ENCODE measurements around the gene SLC16A3. TPM values are rescaled to one million over a fixed set of nuclear protein-coding genes. Genes with fewer than 3 reads are reported as not detected.

Gene SLC16A3
- total and polyA plus RNA-seq, 2 donors (not counting 3 experiments of a cell fraction or from before 2014, with no cell fraction given): 95.9 to 171 TPM

DNA sequence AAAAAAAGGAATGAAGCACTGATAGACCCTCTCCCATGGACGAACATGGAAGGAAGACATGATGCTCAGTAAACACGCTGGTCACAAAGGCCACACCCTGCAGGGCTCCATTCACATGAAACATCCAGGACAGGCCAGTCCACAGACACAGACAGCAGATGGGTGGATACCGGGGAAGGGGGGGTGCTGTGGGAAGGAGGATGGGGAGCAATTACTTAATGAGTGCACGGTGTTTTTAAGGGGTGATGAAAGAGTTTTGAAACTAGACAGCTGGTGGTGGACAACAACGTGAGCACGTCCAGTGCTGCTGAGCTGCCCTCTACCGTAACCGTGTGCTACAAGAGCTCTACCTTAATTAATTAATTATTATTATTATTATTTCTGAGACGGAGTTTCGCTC, 6.0 kb upstream of the SLC16A3 start:
- Histone ChIP-seq H3K4me2 (ENCODE audit: insufficient read depth, low read length) (no peak overlapping the region), H2AFZ (ENCODE audit: low read depth, low read length) (no peak overlapping the region), H4K20me1 (replicated peaks; ENCODE audit: control insufficient read depth, extremely low read depth, insufficient read depth, low read length) (no peaks in the 10 kb centered on the region), H3K9ac (replicated peaks; ENCODE audit: extremely low read depth, insufficient read depth, low read length) (no peak overlapping the region), H3K27ac (ENCODE audit: insufficient read depth, low read depth, low read length) (no peak overlapping the region), H3K36me3 (ENCODE audit: control insufficient read depth in 2 of 2, extremely low read depth in 1 of 2, insufficient read depth in 2 of 2, low read length in 2 of 2) (no peaks in the 10 kb centered on the region), H3K9me1 (replicated peaks; ENCODE audit: control insufficient read depth, extremely low read depth, insufficient read depth, low read length) (no peaks in the 10 kb centered on the region), H3K79me2 (ENCODE audit: control insufficient read depth, insufficient read depth, low read length) (no peaks in the 10 kb centered on the region), H3K9me3 (replicated peaks; ENCODE audit: control insufficient read depth, insufficient read depth, low read length) (no peaks in the 10 kb centered on the region), H3K4me1 (ENCODE audit: control insufficient read depth, extremely low read depth, insufficient read depth, low read length) (peaks cover 3% of the 10 kb centered on the region), H3K4me3 (replicated peaks in 1 of 3; ENCODE audit: insufficient read depth in 1 of 3, low read depth in 1 of 3, low read length in 3 of 3) (no peak overlapping the region), H3K27me3 (ENCODE audit: control insufficient read depth in 2 of 2, insufficient read depth in 2 of 2, low read length in 2 of 2) (no peaks in the 10 kb centered on the region)
- no TSS peak for BruUV-seq (replicated peaks)
- intact Hi-C loops (cut with micrococcal nuclease): no loop called here
- ChIA-PET CTCF (interaction anchor here (1.0 kb wide), 1 partner anchor 192 kb away, joined by 4 read pairs; no protein-coding TSS in a partner anchor), POLR2A (no interaction called here)
- DNase-seq (ENCODE audit: low read depth, low spot score) (no peak), FAIRE-seq (no peak)
- dilution Hi-C loops (cut with MboI; ENCODE audit: extremely low pct_ligation_motif_present, low sequenced_read_pairs): no loop called here
- TF ChIP-seq, protein P1, sequence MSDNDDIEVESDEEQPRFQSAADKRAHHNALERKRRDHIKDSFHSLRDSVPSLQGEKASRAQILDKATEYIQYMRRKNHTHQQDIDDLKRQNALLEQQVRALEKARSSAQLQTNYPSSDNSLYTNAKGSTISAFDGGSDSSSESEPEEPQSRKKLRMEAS (IDR thresholded peaks at IDR 0.05; ENCODE audit: insufficient read depth, insufficient read length): no peak
- TF ChIP-seq EZH2 (IDR thresholded peaks at IDR 0.05; ENCODE audit: borderline replicate concordance, low read depth, low read length, severe bottlenecking) (no peak), MYC (IDR thresholded peaks at IDR 0.05; ENCODE audit: low read depth, low read length) (no peak), POLR2AphosphoS5 (IDR thresholded peaks at IDR 0.05; ENCODE audit: insufficient read depth, low read depth, low read length) (no peak)

DNA sequence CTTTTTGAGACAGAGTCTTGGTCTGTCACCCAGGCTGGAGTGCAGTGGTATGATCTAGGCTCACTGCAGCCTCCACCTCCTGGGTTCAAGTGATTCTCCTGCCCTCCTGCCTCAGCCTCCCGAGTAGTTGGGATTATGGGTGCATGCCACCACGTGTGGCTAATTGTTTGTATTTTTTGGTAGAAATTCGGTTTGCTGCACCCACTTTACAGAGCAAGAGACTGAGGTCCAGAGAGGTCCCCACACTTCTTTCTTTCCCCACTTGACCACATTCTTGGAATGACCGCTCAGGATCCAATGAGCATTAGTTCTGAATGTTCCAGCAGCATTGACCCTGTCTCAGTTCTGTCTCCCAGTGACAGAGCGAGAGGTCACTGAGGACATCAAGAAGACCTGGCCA, 5.3 kb upstream of the SLC16A3 start:
- no TSS peak for BruUV-seq (replicated peaks)
- Histone ChIP-seq H3K4me3 (replicated peaks in 1 of 3; ENCODE audit: insufficient read depth in 1 of 3, low read depth in 1 of 3, low read length in 3 of 3) (no peak overlapping the region), H3K4me2 (ENCODE audit: insufficient read depth, low read length) (no peak overlapping the region), H3K9ac (replicated peaks; ENCODE audit: extremely low read depth, insufficient read depth, low read length) (no peak overlapping the region), H4K20me1 (replicated peaks; ENCODE audit: control insufficient read depth, extremely low read depth, insufficient read depth, low read length) (no peaks in the 10 kb centered on the region), H2AFZ (ENCODE audit: low read depth, low read length) (no peak overlapping the region), H3K4me1 (ENCODE audit: control insufficient read depth, extremely low read depth, insufficient read depth, low read length) (peaks cover 2% of the 10 kb centered on the region), H3K79me2 (ENCODE audit: control insufficient read depth, insufficient read depth, low read length) (no peaks in the 10 kb centered on the region), H3K9me1 (replicated peaks; ENCODE audit: control insufficient read depth, extremely low read depth, insufficient read depth, low read length) (no peaks in the 10 kb centered on the region), H3K9me3 (replicated peaks; ENCODE audit: control insufficient read depth, insufficient read depth, low read length) (no peaks in the 10 kb centered on the region), H3K27ac (ENCODE audit: insufficient read depth, low read depth, low read length) (no peak overlapping the region), H3K27me3 (ENCODE audit: control insufficient read depth in 2 of 2, insufficient read depth in 2 of 2, low read length in 2 of 2) (no peaks in the 10 kb centered on the region), H3K36me3 (ENCODE audit: control insufficient read depth in 2 of 2, extremely low read depth in 1 of 2, insufficient read depth in 2 of 2, low read length in 2 of 2) (no peaks in the 10 kb centered on the region)
- no peak for DNase-seq (ENCODE audit: low read depth, low spot score)
- no peak for FAIRE-seq
- POLR2A ChIA-PET: no interaction called here
- no peak for TF ChIP-seq FOS (IDR thresholded peaks at IDR 0.05; ENCODE audit: borderline replicate concordance, insufficient read depth, low read length)
- TF ChIP-seq GATA2 (IDR thresholded peaks at IDR 0.05; ENCODE audit: insufficient read depth, insufficient read length, low read depth, low read length): no peak
- TF ChIP-seq, protein P1 (IDR thresholded peaks at IDR 0.05; ENCODE audit: insufficient read depth, insufficient read length): no peak
- TF ChIP-seq MYC (IDR thresholded peaks at IDR 0.05; ENCODE audit: low read depth, low read length): no peak
- no peak for TF ChIP-seq EZH2 (IDR thresholded peaks at IDR 0.05; ENCODE audit: borderline replicate concordance, low read depth, low read length, severe bottlenecking)
- TF ChIP-seq, protein P2, sequence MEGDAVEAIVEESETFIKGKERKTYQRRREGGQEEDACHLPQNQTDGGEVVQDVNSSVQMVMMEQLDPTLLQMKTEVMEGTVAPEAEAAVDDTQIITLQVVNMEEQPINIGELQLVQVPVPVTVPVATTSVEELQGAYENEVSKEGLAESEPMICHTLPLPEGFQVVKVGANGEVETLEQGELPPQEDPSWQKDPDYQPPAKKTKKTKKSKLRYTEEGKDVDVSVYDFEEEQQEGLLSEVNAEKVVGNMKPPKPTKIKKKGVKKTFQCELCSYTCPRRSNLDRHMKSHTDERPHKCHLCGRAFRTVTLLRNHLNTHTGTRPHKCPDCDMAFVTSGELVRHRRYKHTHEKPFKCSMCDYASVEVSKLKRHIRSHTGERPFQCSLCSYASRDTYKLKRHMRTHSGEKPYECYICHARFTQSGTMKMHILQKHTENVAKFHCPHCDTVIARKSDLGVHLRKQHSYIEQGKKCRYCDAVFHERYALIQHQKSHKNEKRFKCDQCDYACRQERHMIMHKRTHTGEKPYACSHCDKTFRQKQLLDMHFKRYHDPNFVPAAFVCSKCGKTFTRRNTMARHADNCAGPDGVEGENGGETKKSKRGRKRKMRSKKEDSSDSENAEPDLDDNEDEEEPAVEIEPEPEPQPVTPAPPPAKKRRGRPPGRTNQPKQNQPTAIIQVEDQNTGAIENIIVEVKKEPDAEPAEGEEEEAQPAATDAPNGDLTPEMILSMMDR (IDR thresholded peaks at IDR 0.05; ENCODE audit: extremely low read depth in 1 of 2, insufficient read depth in 1 of 2, low read depth in 1 of 2, low read length in 2 of 2): no peak
- no peak for TF ChIP-seq POLR2A (IDR thresholded peaks at IDR 0.05; ENCODE audit: low read depth, low read length)
- no peak for TF ChIP-seq JUN (IDR thresholded peaks at IDR 0.05; ENCODE audit: borderline replicate concordance, insufficient read depth, insufficient read length, low read depth)
- no peak for TF ChIP-seq POLR2AphosphoS5 (IDR thresholded peaks at IDR 0.05; ENCODE audit: insufficient read depth, low read depth, low read length)
- dilution Hi-C loops (cut with MboI; ENCODE audit: extremely low pct_ligation_motif_present, low sequenced_read_pairs) (no loop called here), intact Hi-C loops (cut with micrococcal nuclease) (no loop called here)
- CTCF ChIA-PET: no interaction called here
